Measurements from ENCODE around the gene DCUN1D4.

GRCh38 chr4:51844153-51845054 lies 1.5 kb downstream of the DCUN1D4 start:
- TF ChIP-seq POLR2A (IDR thresholded peaks at IDR 0.05; ENCODE audit: low read length) (peak; percentile 66), GATA1 (IDR thresholded peaks at IDR 0.05; ENCODE audit: low read depth, low read length) (no peak)

All from erythroblast (primary cell).